PFSK-1 (cell line): ENCODE data around the gene SLC1A2.

Source experiments
- POLR2AphosphoS5 ChIP-seq: IDR thresholded peaks from 2 replicates; pipeline ENCODE4 v1.6.1; 2012; ENCODE audit warnings: low read depth, mild to moderate bottlenecking, control low read depth, low read length, moderate library complexity
- SIN3A ChIP-seq: IDR thresholded peaks from 2 replicates; pipeline ENCODE4 v1.6.1; 2012; ENCODE audit warnings: mild to moderate bottlenecking, low read length, moderate library complexity, borderline replicate concordance; ENCODE audit not compliant: insufficient read depth
- TAF1 ChIP-seq: IDR thresholded peaks from 2 replicates; pipeline ENCODE4 v1.6.1; 2012; ENCODE audit warnings: low read length, control low read depth, borderline replicate concordance; ENCODE audit not compliant: insufficient read depth
- TF ChIP-seq, protein P1 (sequence below), 2 experiments: IDR thresholded peaks; 2 replicates each; pipeline versions ENCODE4 v1.6.1 to v1.8.0; 2011 to 2012; ENCODE audit warnings: low read depth in 2 of 2, low read length in 2 of 2, control low read depth in 1 of 2, inconsistent platforms in 1 of 2, mild to moderate bottlenecking in 1 of 2, moderate library complexity in 1 of 2; ENCODE audit not compliant: insufficient read depth in 1 of 2

GRCh38 chr11:35293699-35294098, 125.7 kb downstream of the SLC1A2 start:
- no peak for TF ChIP-seq SIN3A
- no peak for TF ChIP-seq POLR2AphosphoS5
- TF ChIP-seq, protein P1, sequence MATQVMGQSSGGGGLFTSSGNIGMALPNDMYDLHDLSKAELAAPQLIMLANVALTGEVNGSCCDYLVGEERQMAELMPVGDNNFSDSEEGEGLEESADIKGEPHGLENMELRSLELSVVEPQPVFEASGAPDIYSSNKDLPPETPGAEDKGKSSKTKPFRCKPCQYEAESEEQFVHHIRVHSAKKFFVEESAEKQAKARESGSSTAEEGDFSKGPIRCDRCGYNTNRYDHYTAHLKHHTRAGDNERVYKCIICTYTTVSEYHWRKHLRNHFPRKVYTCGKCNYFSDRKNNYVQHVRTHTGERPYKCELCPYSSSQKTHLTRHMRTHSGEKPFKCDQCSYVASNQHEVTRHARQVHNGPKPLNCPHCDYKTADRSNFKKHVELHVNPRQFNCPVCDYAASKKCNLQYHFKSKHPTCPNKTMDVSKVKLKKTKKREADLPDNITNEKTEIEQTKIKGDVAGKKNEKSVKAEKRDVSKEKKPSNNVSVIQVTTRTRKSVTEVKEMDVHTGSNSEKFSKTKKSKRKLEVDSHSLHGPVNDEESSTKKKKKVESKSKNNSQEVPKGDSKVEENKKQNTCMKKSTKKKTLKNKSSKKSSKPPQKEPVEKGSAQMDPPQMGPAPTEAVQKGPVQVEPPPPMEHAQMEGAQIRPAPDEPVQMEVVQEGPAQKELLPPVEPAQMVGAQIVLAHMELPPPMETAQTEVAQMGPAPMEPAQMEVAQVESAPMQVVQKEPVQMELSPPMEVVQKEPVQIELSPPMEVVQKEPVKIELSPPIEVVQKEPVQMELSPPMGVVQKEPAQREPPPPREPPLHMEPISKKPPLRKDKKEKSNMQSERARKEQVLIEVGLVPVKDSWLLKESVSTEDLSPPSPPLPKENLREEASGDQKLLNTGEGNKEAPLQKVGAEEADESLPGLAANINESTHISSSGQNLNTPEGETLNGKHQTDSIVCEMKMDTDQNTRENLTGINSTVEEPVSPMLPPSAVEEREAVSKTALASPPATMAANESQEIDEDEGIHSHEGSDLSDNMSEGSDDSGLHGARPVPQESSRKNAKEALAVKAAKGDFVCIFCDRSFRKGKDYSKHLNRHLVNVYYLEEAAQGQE (IDR thresholded peaks at IDR 0.05; ENCODE audit: insufficient read depth in 1 of 2, low read depth in 2 of 2, low read length in 2 of 2), result no peak
- no peak for TF ChIP-seq TAF1
